B cell (primary cell): ENCODE results near the gene CMIP. TPM values are rescaled to one million over a fixed set of nuclear protein-coding genes. Genes with fewer than 3 reads are reported as not detected.

Source experiments
- ATAC-seq: fragments of 200-7000 bp; cut with Tn5 transposase; one replicate; pipeline ENCODE4 v1.10.0; 2021; ENCODE audit warnings: low read depth, mild to moderate bottlenecking, moderate number of reproducible peaks, moderate library complexity
- CTCF ChIA-PET: fragments of 350-600 bp; sonication (Branson Sonifier 250); formaldehyde crosslinking; loops from one replicate; lab custom pipeline; 2021; ENCODE audit warnings: antibody characterized with exemption, inconsistent platforms; lab: Charles Lee
- POLR2A ChIA-PET: fragments of 350-600 bp; sonication (Branson Sonifier 250); formaldehyde crosslinking; loops from one replicate; lab custom pipeline; 2021; ENCODE audit warnings: antibody characterized with exemption; lab: Charles Lee
- DNase-seq: peaks from one replicate; pipeline ENCODE4 v3.0.0; 2013
- H2AFZ ChIP-seq: 2 replicates; pipeline ENCODE4 v1.6.1; 2012; ENCODE audit warnings: mild to moderate bottlenecking, low read depth, low read length; ENCODE audit not compliant: insufficient read depth, poor library complexity, severe bottlenecking
- H3K27ac ChIP-seq, 2 donors: 1 replicate in 1 of 2; 2 replicates in 1 of 2; pipeline ENCODE4 v1.5.1; 2012 to 2013; ENCODE audit warnings: low read length in 2 of 2, mild to moderate bottlenecking in 2 of 2, moderate library complexity in 1 of 2
- H3K27me3 ChIP-seq, 4 experiments: fragments of 200-600 bp in 1 of 4; sonication (generic) in 1 of 4; replicated peaks in 1 of 4; 1 replicate in 2 of 4; 2 replicates in 2 of 4; pipeline versions ENCODE4 v1.6.1 to v1.7.0; 2013 to 2016; ENCODE audit warnings: low read length in 3 of 4, mild to moderate bottlenecking in 2 of 4, mixed read lengths in 1 of 4, moderate library complexity in 1 of 4; ENCODE audit not compliant: insufficient read depth in 4 of 4, control insufficient read depth in 3 of 4; ENCODE audit errors: control extremely low read depth in 1 of 4
- H3K36me3 ChIP-seq, 2 experiments: replicated peaks in 1 of 2; 1 replicate in 1 of 2; 2 replicates in 1 of 2; pipeline versions ENCODE4 v1.6.1 to v1.7.1; 2013; ENCODE audit warnings: low read length in 1 of 2; ENCODE audit not compliant: insufficient read depth in 2 of 2, control insufficient read depth in 1 of 2; ENCODE audit errors: control extremely low read depth in 1 of 2, extremely low read depth in 1 of 2
- H3K4me1 ChIP-seq, 2 donors: fragments of 200-600 bp in 1 of 2; sonication (generic) in 1 of 2; 1 replicate in 1 of 2; 2 replicates in 1 of 2; pipeline versions ENCODE4 v1.5.1 to v1.6.1; 2013 to 2017; ENCODE audit warnings: low read length in 2 of 2; ENCODE audit not compliant: control insufficient read depth in 2 of 2, insufficient read depth in 2 of 2
- H3K4me2 ChIP-seq: replicated peaks from 2 replicates; pipeline ENCODE3; 2012; ENCODE audit warnings: mild to moderate bottlenecking, low read depth, low read length; ENCODE audit not compliant: poor library complexity, severe bottlenecking
- H3K4me3 ChIP-seq, 5 experiments: fragments of 200-600 bp in 1 of 5; sonication (generic) in 1 of 5; 1 replicate in 3 of 5; 2 replicates in 2 of 5; pipeline versions ENCODE4 v1.5.1 to v1.7.0; 2011 to 2016; ENCODE audit warnings: low read length in 4 of 5, mild to moderate bottlenecking in 4 of 5, low read depth in 2 of 5, control low read depth in 1 of 5, moderate library complexity in 1 of 5; ENCODE audit not compliant: insufficient read depth in 1 of 5; ENCODE audit errors: control extremely low read depth in 1 of 5, extremely low read depth in 1 of 5
- H3K79me2 ChIP-seq: fragments of 200-600 bp; sonication (generic); one replicate; pipeline ENCODE4 v1.6.0; 2016; ENCODE audit warnings: low read length; ENCODE audit not compliant: control insufficient read depth, insufficient read depth
- H3K9ac ChIP-seq: fragments of 200-600 bp; sonication (generic); 2 replicates; pipeline ENCODE4 v1.6.1; 2017; ENCODE audit warnings: mild to moderate bottlenecking, low read length, moderate library complexity
- H3K9me3 ChIP-seq, 3 donors: one replicate each; pipeline versions ENCODE4 v1.6.1 to v1.7.1; 2013; ENCODE audit warnings: low read length in 2 of 3; ENCODE audit not compliant: control insufficient read depth in 2 of 3, insufficient read depth in 1 of 3; ENCODE audit errors: control extremely low read depth in 1 of 3
- H4K20me1 ChIP-seq: 2 replicates; pipeline ENCODE4 v1.6.0; 2012; ENCODE audit warnings: mild to moderate bottlenecking, low read length; ENCODE audit not compliant: insufficient read depth, control insufficient read depth, poor library complexity, severe bottlenecking
- H3K27ac Mint-ChIP-seq: one replicate; pipeline ENCODE4 v1.8.0; 2021; ENCODE audit warnings: mixed read lengths
- H3K27me3 Mint-ChIP-seq: one replicate; pipeline ENCODE4 v1.8.0; 2021; ENCODE audit warnings: mixed read lengths
- H3K4me1 Mint-ChIP-seq: one replicate; pipeline ENCODE4 v1.8.0; 2021; ENCODE audit warnings: mixed read lengths
- H3K4me3 Mint-ChIP-seq: one replicate; pipeline ENCODE4 v1.8.0; 2021; ENCODE audit warnings: mixed read lengths
- H3K9me3 Mint-ChIP-seq: one replicate; pipeline ENCODE4 v1.8.0; 2022; ENCODE audit warnings: mixed read lengths; ENCODE audit not compliant: insufficient read depth
- CTCF ChIP-seq: fragments of 200-600 bp; IDR thresholded peaks from one replicate; pipeline ENCODE4 v1.8.0; 2022; ENCODE audit warnings: antibody characterized with exemption, mild to moderate bottlenecking
- EZH2 ChIP-seq: IDR thresholded peaks from 2 replicates; pipeline ENCODE4 v1.6.1; 2012; ENCODE audit warnings: borderline replicate concordance, low read depth, mild to moderate bottlenecking, moderate library complexity, low read length; ENCODE audit not compliant: insufficient read depth, poor library complexity, severe bottlenecking
- WGBS: methylation state at CpG from one replicate; pipeline ENCODE4 v1.1.5; 2013; ENCODE audit warnings: missing lambda C conversion rate; ENCODE audit not compliant: insufficient coverage; 5-methylcytosine and 5-hydroxymethylcytosine counted together
- intact Hi-C: fragments of 100-400 bp; cut with micrococcal nuclease; formaldehyde crosslinking; loops from one replicate; pipeline ENCODE4 v1.10.0; 2022
- polyA plus RNA-seq: library from polyadenylated mRNA; depleted of rRNA; stranded (reverse); fragments of >200 nt; gene quantifications from 2 replicates; pipeline ENCODE4 v1.2.3, GENCODE V29; 2012
- total RNA-seq, 2 donors: library from RNA; stranded (reverse); fragments of 120-200 nt in 1 of 2; gene quantifications; 1 replicate in 1 of 2; 2 replicates in 1 of 2; pipeline versions ENCODE4 v1.2.3 to v1.2.4, GENCODE V29; 2013 to 2022

Gene CMIP
- total and polyA plus RNA-seq, 2 donors (not counting 1 experiment from before 2014, with no cell fraction given): 27.1 to 155 TPM

DNA sequence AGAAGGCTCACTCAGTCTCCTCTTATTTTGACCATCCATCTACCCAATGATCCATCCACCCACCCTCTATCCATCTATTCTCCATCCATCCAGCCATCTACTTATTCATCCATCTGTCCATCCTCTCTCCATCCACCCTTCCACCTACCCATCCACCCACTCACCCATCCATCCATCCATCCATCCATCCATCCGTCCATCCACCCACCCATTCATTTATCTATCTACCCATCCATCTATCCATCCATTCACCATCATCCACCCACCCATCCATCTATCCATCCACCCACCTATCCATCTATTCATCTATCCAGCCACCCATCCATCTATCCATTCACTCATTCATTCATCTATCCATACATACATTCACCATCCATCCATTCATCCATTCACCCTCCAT lies 288.7 kb downstream of the CMIP start:
- H3K27me3 ChIP-seq: no peaks in the 10 kb centered on the region
- H3K4me1 Mint-ChIP-seq: peaks cover 32% of the 10 kb centered on the region
- peaks cover 15 to 25% of the 10 kb centered on the region in 2 donors for H3K4me1 ChIP-seq
- ChIA-PET POLR2A (no interaction called here), CTCF (interaction anchor here (1.4 to 10.4 kb wide), 2 partner anchors 112 to 140 kb away, joined by 3 to 128 read pairs; no protein-coding TSS in a partner anchor)
- H3K9me3 ChIP-seq: peaks cover 0 to 3% (median 0%) of the 10 kb centered on the region in 3 donors
- no peak overlapping the region for H3K27ac ChIP-seq
- no peak overlapping the region for H3K9ac ChIP-seq
- no peaks in the 10 kb centered on the region for H3K27me3 Mint-ChIP-seq
- H3K4me3 Mint-ChIP-seq: no peak overlapping the region
- intact Hi-C loops: no loop called here
- H3K4me3 ChIP-seq: no peak overlapping the region
- no peaks in the 10 kb centered on the region for H3K9me3 Mint-ChIP-seq
- ATAC-seq (no peak), DNase-seq (no peak)
- TF ChIP-seq EZH2 (no peak), CTCF (no peak)
- H3K27ac Mint-ChIP-seq: peak overlapping the region; percentile 27
- no peaks in the 10 kb centered on the region for H3K36me3 ChIP-seq
- no peak overlapping the region for H3K4me2 ChIP-seq
- peaks cover 2% of the 10 kb centered on the region for H3K79me2 ChIP-seq
- H2AFZ ChIP-seq: no peak overlapping the region
- H4K20me1 ChIP-seq: no peaks in the 10 kb centered on the region
- 94% methylated on average over 1 of the region's 1 CpG for WGBS

GRCh38 chr16:81734632-81735434 lies 290.2 kb downstream of the CMIP start:
- Histone ChIP-seq H2AFZ (no peak overlapping the region), H3K27ac (no peak overlapping the region), H3K9ac (no peak overlapping the region), H3K4me3 (no peak overlapping the region), H3K27me3 (no peaks in the 10 kb centered on the region), H3K4me1 (peaks cover 30 to 36% of the 10 kb centered on the region in 2 donors), H3K79me2 (peaks cover 14% of the 10 kb centered on the region), H3K9me3 (no peaks in the 10 kb centered on the region), H3K4me2 (no peak overlapping the region), H4K20me1 (no peaks in the 10 kb centered on the region), H3K36me3 (no peaks in the 10 kb centered on the region)
- TF ChIP-seq EZH2 (no peak), CTCF (no peak)
- Mint-ChIP-seq H3K27me3 (no peaks in the 10 kb centered on the region), H3K27ac (no peak overlapping the region), H3K9me3 (no peaks in the 10 kb centered on the region), H3K4me1 (peaks cover 36% of the 10 kb centered on the region), H3K4me3 (no peak overlapping the region)
- ChIA-PET CTCF (interaction anchor here (0.5 to 10.4 kb wide), 8 partner anchors 10 to 700 kb away, joined by 3 to 128 read pairs (median 4); no protein-coding TSS in a partner anchor), POLR2A (interaction anchor here (0.7 kb wide), 2 partner anchors 92 to 135 kb away, joined by 3 read pairs; no protein-coding TSS in a partner anchor)
- no peak for ATAC-seq
- DNase-seq: no peak
- 100% methylated on average over 5 of the region's 6 CpGs for WGBS
- intact Hi-C loops: no loop called here
